ENCODE data around the gene LRRC23.
A peak's percentile ranks its signal among the peaks of the same experiment; 100 is the strongest.

LRRC23 gene

DNA sequence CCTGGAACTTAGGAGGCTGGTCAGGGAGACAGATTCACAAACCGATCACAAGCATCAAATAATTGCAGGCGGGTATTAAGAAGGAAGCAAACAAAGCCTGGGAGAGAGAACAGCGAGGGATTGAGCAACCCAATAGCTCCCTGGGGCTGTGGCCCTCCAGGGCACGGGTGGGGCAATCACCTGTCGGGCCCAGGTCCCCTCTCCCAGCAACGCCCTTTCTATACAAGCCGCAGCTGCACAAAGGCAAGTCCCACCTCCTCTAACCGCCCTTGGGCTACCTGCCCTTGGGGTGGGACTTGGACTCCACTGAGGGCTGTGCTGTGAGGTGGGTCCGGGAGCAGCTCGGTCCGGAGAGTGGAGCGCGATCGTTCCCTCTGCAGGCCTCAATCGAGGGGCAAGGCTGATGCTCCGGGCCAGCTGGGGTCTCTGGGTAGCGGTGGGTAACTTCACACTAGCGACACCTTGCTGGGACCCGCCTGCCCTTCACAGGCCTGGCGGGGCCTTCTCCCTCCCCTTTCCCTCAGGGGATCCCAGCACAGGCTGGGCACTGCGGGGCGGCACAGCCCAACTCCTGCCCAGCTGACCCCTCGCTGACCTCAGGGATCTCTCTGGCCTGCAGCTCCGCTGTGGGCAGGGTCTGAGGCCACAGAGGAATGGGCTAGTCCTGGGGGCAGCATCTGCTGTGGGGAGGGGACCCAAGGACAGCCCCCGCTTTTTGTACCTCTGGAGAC lies 57.8 kb downstream of the LRRC23 start:
- DNase-seq (ENCODE audit: low read depth in 1 of 2, low spot score in 1 of 2) = peak in 1 of 2 experiments; percentile 66
- Histone ChIP-seq H3K27me3 (ENCODE audit: insufficient read depth, poor library complexity, severe bottlenecking) (no peaks in the 10 kb centered on the region), H3K27ac (replicated peaks) (peak overlapping the region; percentile 99), H3K4me3 (replicated peaks; ENCODE audit: insufficient read depth, low read length) (no peak overlapping the region)
- TF ChIP-seq, protein P1, sequence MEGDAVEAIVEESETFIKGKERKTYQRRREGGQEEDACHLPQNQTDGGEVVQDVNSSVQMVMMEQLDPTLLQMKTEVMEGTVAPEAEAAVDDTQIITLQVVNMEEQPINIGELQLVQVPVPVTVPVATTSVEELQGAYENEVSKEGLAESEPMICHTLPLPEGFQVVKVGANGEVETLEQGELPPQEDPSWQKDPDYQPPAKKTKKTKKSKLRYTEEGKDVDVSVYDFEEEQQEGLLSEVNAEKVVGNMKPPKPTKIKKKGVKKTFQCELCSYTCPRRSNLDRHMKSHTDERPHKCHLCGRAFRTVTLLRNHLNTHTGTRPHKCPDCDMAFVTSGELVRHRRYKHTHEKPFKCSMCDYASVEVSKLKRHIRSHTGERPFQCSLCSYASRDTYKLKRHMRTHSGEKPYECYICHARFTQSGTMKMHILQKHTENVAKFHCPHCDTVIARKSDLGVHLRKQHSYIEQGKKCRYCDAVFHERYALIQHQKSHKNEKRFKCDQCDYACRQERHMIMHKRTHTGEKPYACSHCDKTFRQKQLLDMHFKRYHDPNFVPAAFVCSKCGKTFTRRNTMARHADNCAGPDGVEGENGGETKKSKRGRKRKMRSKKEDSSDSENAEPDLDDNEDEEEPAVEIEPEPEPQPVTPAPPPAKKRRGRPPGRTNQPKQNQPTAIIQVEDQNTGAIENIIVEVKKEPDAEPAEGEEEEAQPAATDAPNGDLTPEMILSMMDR (IDR thresholded peaks at IDR 0.05; ENCODE audit: insufficient read depth, low read length) = no peak
- TF ChIP-seq, protein P2, sequence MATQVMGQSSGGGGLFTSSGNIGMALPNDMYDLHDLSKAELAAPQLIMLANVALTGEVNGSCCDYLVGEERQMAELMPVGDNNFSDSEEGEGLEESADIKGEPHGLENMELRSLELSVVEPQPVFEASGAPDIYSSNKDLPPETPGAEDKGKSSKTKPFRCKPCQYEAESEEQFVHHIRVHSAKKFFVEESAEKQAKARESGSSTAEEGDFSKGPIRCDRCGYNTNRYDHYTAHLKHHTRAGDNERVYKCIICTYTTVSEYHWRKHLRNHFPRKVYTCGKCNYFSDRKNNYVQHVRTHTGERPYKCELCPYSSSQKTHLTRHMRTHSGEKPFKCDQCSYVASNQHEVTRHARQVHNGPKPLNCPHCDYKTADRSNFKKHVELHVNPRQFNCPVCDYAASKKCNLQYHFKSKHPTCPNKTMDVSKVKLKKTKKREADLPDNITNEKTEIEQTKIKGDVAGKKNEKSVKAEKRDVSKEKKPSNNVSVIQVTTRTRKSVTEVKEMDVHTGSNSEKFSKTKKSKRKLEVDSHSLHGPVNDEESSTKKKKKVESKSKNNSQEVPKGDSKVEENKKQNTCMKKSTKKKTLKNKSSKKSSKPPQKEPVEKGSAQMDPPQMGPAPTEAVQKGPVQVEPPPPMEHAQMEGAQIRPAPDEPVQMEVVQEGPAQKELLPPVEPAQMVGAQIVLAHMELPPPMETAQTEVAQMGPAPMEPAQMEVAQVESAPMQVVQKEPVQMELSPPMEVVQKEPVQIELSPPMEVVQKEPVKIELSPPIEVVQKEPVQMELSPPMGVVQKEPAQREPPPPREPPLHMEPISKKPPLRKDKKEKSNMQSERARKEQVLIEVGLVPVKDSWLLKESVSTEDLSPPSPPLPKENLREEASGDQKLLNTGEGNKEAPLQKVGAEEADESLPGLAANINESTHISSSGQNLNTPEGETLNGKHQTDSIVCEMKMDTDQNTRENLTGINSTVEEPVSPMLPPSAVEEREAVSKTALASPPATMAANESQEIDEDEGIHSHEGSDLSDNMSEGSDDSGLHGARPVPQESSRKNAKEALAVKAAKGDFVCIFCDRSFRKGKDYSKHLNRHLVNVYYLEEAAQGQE (IDR thresholded peaks at IDR 0.05; ENCODE audit: insufficient replicate concordance, low read depth) = no peak
- no peak for TF ChIP-seq GABPA (IDR thresholded peaks at IDR 0.05; ENCODE audit: low read depth)
- no peak for TF ChIP-seq SPI1 (IDR thresholded peaks at IDR 0.05; ENCODE audit: borderline replicate concordance, low read depth)
- peak; percentile 8; the same call in 1 of the 2 replicates for TF ChIP-seq POLR2AphosphoS5 (IDR thresholded peaks at IDR 0.05; ENCODE audit: low read depth)

DNA sequence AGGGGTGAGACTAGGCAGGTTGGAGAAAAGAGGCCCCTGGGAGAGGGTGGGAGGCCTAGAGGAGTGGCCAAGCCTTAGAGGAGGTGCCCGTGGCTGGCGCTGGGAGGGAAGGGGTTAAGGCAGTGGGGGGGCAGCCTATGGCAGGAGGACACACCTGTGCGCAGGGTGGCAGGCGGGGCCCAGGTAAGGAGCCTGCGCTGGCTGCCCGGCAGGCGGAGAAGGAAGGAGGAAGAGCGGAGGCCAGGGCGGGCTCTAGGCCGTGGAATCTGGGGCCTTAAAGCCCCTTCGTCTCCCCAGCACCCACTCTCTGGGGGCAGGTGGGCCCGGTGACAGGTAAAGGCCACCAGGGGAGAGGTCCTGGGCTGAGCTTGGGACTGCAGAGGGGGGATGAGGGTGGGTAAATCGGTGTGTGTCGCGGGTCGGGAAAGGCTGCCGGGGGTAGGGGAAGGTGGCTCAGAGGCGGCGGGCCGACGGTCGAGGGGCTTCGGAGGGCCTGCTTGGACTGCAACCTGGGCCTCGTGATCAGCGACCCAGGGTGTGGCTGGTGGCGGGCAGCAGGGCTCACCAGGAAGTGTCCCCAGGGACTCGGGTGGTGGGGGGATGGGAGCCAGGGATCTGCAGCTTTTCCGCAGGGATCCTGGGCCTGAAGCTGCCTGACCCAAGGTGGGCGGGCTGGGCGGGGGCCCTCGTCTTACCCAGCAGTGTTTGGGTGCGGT lies 58.6 kb downstream of the LRRC23 start:
- peak overlapping the region; percentile 99 for H3K27ac ChIP-seq (replicated peaks)
- no peak for DNase-seq (ENCODE audit: low read depth in 1 of 2, low spot score in 1 of 2)

More for the DNA sequence above, 58.6 kb downstream of the LRRC23 start:
- no peaks in the 10 kb centered on the region for H3K27me3 ChIP-seq (ENCODE audit: insufficient read depth, poor library complexity, severe bottlenecking)
- H3K4me3 ChIP-seq (replicated peaks; ENCODE audit: insufficient read depth, low read length) = no peak overlapping the region
- TF ChIP-seq, protein P2 (IDR thresholded peaks at IDR 0.05; ENCODE audit: insufficient replicate concordance, low read depth) = no peak
- TF ChIP-seq POLR2AphosphoS5 (IDR thresholded peaks at IDR 0.05; ENCODE audit: low read depth) (no peak), GABPA (IDR thresholded peaks at IDR 0.05; ENCODE audit: low read depth) (no peak), SPI1 (IDR thresholded peaks at IDR 0.05; ENCODE audit: borderline replicate concordance, low read depth) (no peak)
- TF ChIP-seq, protein P1 (IDR thresholded peaks at IDR 0.05; ENCODE audit: insufficient read depth, low read length) = no peak

Small RNA genes lying within 50 kb of the gene (microRNA-seq; reads per million reads assigned to microRNA genes)
- gene MIR141 (46.7 reads per million, percentile 60 among the genes with 10 or more reads in this experiment), gene MIR200C (69.0 reads per million, percentile 65 among the genes with 10 or more reads in this experiment)
